HK-2 (cell line): Measurements from ENCODE around the gene TMEM121.
"Not testable (repeated sequence)": the region's sequence is repeated elsewhere in the genome, so short reads cannot be mapped to it uniquely, and the experiment has no call there.

Experiments used
- DNase-seq: peaks from one replicate; pipeline ENCODE4 v3.0.0-alpha.2; 2018; ENCODE audit not compliant: unreplicated experiment

Gene TMEM121

GRCh38 chr14:105547072-105547471 is 20.7 kb downstream of the TMEM121 start:
- DNase-seq = not testable (repeated sequence)

- DNase-seq = no peak
These were observed 21.4 kb downstream of the TMEM121 start for GRCh38 chr14:105547741-105548169.

GRCh38 chr14:105549481-105549880 is 23.1 kb downstream of the TMEM121 start:
- DNase-seq = no peak

- DNase-seq = no peak
These were observed 27.6 kb downstream of the TMEM121 start for GRCh38 chr14:105554022-105554421.

- no peak for DNase-seq
These were observed 28.1 kb downstream of the TMEM121 start for GRCh38 chr14:105554523-105554922.

- DNase-seq = not testable (repeated sequence)
These were observed 31.3 kb downstream of the TMEM121 start for GRCh38 chr14:105557671-105558070.

GRCh38 chr14:105558449-105559154 is 32.2 kb downstream of the TMEM121 start:
- not testable (repeated sequence) for DNase-seq

GRCh38 chr14:105559384-105560047 is 33.1 kb downstream of the TMEM121 start:
- not testable (repeated sequence) for DNase-seq

GRCh38 chr14:105560048-105560669 is 33.8 kb downstream of the TMEM121 start:
- not testable (repeated sequence) for DNase-seq

GRCh38 chr14:105561345-105561744 is 35.0 kb downstream of the TMEM121 start:
- not testable (repeated sequence) for DNase-seq

GRCh38 chr14:105562713-105563346 is 36.4 kb downstream of the TMEM121 start:
- no peak for DNase-seq

- no peak for DNase-seq
These were observed 37.0 kb downstream of the TMEM121 start for GRCh38 chr14:105563347-105563737.

- not testable (repeated sequence) for DNase-seq
These were observed 38.2 kb downstream of the TMEM121 start for GRCh38 chr14:105564536-105564935.

- DNase-seq = not testable (repeated sequence)
These were observed 39.0 kb downstream of the TMEM121 start for GRCh38 chr14:105565185-105565919.

- not testable (repeated sequence) for DNase-seq
These were observed 40.1 kb downstream of the TMEM121 start for GRCh38 chr14:105566248-105567163.

GRCh38 chr14:105567164-105568103 is 41.1 kb downstream of the TMEM121 start:
- not testable (repeated sequence) for DNase-seq

GRCh38 chr14:105568140-105568843 is 41.9 kb downstream of the TMEM121 start:
- not testable (repeated sequence) for DNase-seq
